Measurements from ENCODE around the gene RABEP1.

RABEP1 gene

DNA sequence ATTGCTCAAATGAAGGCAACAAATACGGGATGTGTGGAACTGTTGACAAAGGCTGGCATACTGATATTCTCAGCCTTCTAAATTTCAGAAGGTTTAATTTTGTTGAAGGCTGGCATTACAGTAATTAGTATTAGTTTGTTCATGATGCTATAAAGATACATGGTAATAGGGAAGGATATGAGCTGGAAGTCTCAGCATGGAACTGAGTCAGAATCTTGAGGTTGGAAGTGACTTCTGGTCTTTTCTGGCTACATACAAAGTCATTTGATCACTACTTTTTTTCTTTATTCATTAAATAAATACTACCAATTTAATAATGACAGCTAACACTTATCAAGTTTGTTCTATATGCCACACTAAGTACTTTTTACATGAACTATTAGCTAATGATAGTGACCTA lies 22.6 kb downstream of the RABEP1 start:
- Mint-ChIP-seq H3K4me3 (no peak overlapping the region), H3K27ac (no peak overlapping the region), H3K9me3 (no peaks in the 10 kb centered on the region), H3K27me3 (ENCODE audit: low read depth) (no peaks in the 10 kb centered on the region), H3K36me3 (ENCODE audit: low read depth) (peaks cover 13% of the 10 kb centered on the region), H3K4me1 (ENCODE audit: low read depth) (peaks cover 10% of the 10 kb centered on the region)

DNA sequence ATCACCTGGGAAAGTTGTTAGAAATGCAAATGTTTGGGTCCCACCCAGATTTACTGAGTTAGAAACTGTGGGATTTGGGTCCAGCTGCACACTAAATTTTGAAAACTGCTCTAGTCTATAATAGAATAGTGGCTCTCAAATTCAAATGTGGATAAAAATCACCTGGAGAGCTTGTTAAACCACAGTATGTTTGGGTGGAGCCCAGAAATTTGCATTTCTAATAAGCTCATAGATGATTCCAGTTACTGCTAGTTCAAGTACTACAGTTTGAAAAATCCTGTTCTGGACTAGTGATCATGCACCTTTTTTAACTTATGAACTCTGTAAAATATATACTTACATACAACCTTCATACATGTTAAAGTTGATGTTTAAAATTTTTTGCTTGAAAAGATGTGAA lies 27.8 kb downstream of the RABEP1 start:
- H3K36me3 Mint-ChIP-seq (ENCODE audit: low read depth), result peaks cover 29% of the 10 kb centered on the region
- H3K27ac Mint-ChIP-seq, result no peak overlapping the region
- H3K27me3 Mint-ChIP-seq (ENCODE audit: low read depth), result no peaks in the 10 kb centered on the region
- no peaks in the 10 kb centered on the region for H3K9me3 Mint-ChIP-seq
- no peak overlapping the region for H3K4me3 Mint-ChIP-seq
- H3K4me1 Mint-ChIP-seq (ENCODE audit: low read depth), result peaks cover 14% of the 10 kb centered on the region

GRCh38 chr17:5325851-5326250 lies 43.8 kb downstream of the RABEP1 start:
- H3K4me1 Mint-ChIP-seq (ENCODE audit: low read depth), result peaks cover 9% of the 10 kb centered on the region
- H3K27ac Mint-ChIP-seq, result no peak overlapping the region

DNA sequence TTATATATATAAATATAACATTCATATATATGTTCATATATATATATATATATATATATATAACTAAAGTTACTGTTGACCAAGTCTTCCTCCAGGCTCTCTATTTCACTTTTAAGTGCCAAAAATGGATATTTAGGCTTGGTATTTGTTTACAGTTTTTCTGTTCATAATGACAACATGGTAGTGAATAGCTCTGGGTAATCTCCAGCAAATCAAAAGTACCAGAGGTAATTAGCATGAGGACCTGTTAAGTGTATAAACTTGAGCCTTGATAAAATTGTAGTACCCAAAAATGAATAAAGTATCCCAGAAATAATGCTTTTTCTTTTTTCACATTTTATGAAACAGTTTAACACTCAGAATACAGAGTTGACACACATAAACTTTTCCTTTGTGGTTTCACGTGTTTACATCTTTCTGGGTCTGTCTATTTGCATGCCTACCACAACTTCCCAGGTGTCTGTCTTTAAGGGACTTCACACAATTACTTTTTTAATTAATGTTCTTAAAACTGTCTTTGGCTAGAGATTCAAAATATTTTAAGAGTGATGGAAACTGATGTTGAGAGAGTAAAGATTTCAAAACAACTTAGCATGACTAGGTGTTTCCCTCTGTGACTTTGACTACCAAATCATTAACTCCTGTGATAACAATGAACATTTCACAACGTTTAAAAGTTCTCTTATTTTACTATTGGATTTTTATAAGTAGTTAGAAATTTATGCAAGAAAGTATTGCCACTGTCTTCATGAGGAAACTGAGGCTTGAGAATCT lies 47.9 kb downstream of the RABEP1 start:
- H3K4me1 Mint-ChIP-seq (ENCODE audit: low read depth), result peaks cover 15% of the 10 kb centered on the region
- peaks cover 12% of the 10 kb centered on the region for H3K36me3 Mint-ChIP-seq (ENCODE audit: low read depth)
- H3K27me3 Mint-ChIP-seq (ENCODE audit: low read depth), result no peaks in the 10 kb centered on the region
- H3K27ac Mint-ChIP-seq, result peak overlapping the region; percentile 63
- H3K9me3 Mint-ChIP-seq, result no peaks in the 10 kb centered on the region
- H3K4me3 Mint-ChIP-seq, result no peak overlapping the region

More at GRCh38 chr17:5325851-5326250, 43.8 kb downstream of the RABEP1 start:
- H3K36me3 Mint-ChIP-seq (ENCODE audit: low read depth), result peaks cover 9% of the 10 kb centered on the region
- H3K27me3 Mint-ChIP-seq (ENCODE audit: low read depth), result no peaks in the 10 kb centered on the region
- peaks cover 6% of the 10 kb centered on the region for H3K9me3 Mint-ChIP-seq
- no peak overlapping the region for H3K4me3 Mint-ChIP-seq

DNA sequence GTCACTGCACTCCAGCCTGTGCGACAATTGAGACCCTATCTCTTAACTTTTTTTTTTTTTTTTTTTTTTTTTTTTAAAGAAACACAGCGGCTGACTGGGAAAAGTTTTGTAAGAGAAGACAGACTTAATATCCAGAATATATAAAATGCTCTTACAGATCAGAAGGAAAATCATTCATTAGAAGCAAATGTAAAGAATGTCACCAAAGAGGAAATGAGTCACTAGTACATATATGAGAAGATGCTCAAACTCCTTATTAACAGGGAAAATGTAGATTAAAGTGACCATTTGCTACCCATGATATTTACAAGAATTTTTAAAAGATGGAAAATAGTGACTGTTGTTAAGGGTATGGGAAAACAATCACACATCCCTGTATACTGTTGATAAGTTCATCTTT lies 48.9 kb downstream of the RABEP1 start:
- Mint-ChIP-seq H3K27me3 (ENCODE audit: low read depth) (no peaks in the 10 kb centered on the region), H3K36me3 (ENCODE audit: low read depth) (peaks cover 17% of the 10 kb centered on the region), H3K4me3 (no peak overlapping the region), H3K27ac (no peak overlapping the region), H3K9me3 (no peaks in the 10 kb centered on the region), H3K4me1 (ENCODE audit: low read depth) (peaks cover 19% of the 10 kb centered on the region)

DNA sequence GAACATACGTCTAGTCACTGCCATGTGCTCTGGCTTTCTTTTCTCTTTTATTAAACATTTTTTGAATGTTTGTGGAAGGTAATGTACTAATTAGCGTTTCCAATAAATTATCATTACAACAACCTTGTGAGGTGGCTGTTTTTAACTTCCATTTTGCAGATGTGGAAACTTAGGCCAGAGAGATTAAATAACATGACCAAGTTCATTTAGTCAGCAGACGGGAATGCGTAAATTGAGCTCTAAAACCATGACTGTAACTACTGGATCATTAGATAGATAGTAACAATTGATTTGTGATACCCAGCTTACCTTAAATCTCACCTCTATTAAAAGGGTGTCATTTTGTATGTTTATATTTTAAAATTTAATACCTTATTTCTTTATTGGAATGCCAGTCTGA lies 49.4 kb downstream of the RABEP1 start:
- Mint-ChIP-seq H3K27ac (no peak overlapping the region), H3K9me3 (no peaks in the 10 kb centered on the region), H3K4me3 (no peak overlapping the region)

GRCh38 chr17:5344914-5345313 lies 62.8 kb downstream of the RABEP1 start:
- H3K27ac Mint-ChIP-seq, result no peak overlapping the region
- H3K4me1 Mint-ChIP-seq (ENCODE audit: low read depth), result no peaks in the 10 kb centered on the region
- peaks cover 11% of the 10 kb centered on the region for H3K36me3 Mint-ChIP-seq (ENCODE audit: low read depth)
- H3K9me3 Mint-ChIP-seq, result no peaks in the 10 kb centered on the region
- no peak overlapping the region for H3K4me3 Mint-ChIP-seq
- H3K27me3 Mint-ChIP-seq (ENCODE audit: low read depth), result no peaks in the 10 kb centered on the region

More for the DNA sequence above, 49.4 kb downstream of the RABEP1 start:
- Mint-ChIP-seq H3K36me3 (ENCODE audit: low read depth) (peaks cover 17% of the 10 kb centered on the region), H3K27me3 (ENCODE audit: low read depth) (no peaks in the 10 kb centered on the region), H3K4me1 (ENCODE audit: low read depth) (peaks cover 19% of the 10 kb centered on the region)

DNA sequence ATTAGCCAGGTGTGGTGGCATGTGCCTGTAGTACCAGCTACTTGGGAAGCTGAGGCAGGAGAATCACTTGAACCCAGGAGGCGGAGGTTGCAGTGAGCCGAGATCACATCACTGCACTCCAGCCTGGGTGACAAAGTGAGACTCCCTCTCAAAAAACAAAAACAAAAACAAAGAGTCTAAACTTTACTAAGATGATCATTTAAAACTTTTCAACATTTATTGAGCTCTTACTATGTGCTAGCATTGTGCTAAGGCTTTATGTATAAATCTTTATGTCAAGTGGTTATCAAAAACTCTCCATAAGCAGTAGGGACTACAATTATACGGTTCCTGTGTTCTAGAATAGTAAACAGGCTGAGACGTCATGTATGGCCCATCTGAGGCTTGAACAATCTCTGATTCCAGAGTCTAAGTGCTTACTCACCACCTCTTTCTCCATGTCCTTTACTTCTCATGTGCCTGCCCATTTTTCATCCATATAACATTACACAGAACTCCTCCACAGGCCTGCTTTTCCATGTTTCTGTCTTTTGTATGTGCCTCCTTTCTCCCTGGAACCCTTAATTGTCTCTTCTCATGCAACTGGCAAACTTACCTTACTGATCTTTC lies 70.7 kb downstream of the RABEP1 start:
- Mint-ChIP-seq H3K36me3 (ENCODE audit: low read depth) (peaks cover 24% of the 10 kb centered on the region), H3K27ac (no peak overlapping the region)

GRCh38 chr17:5354310-5354709 lies 72.2 kb downstream of the RABEP1 start:
- Mint-ChIP-seq H3K4me3 (no peak overlapping the region), H3K9me3 (no peaks in the 10 kb centered on the region), H3K36me3 (ENCODE audit: low read depth) (peaks cover 19% of the 10 kb centered on the region), H3K4me1 (ENCODE audit: low read depth) (no peaks in the 10 kb centered on the region), H3K27me3 (ENCODE audit: low read depth) (no peaks in the 10 kb centered on the region), H3K27ac (no peak overlapping the region)

More for the DNA sequence above, 70.7 kb downstream of the RABEP1 start:
- Mint-ChIP-seq H3K4me1 (ENCODE audit: low read depth) (no peaks in the 10 kb centered on the region), H3K27me3 (ENCODE audit: low read depth) (no peaks in the 10 kb centered on the region), H3K9me3 (no peaks in the 10 kb centered on the region), H3K4me3 (no peak overlapping the region)

DNA sequence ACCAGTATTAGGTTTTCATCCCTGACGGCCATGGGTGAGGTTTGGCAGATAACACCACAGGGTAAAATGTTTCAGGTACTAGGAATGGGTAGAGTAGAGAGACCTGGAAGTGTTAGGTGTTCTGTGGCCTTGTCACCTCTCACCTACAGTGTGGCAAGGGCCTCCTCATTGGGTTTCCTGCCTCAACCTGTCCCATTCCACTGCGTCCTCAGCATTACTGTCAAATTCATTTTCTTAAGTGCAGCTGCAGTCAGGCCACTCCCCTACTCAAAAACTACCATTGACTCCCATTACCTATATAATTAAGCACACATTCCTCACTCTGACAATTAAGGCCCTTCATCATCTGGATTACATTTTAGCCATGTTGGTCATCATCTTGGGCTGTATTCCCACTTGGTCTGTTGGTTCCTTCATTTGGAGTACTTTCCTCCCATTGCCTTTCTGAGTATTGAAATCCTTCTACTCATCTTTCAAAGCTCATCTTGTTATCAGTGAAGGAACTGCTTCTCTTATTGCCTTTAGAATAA lies 72.9 kb downstream of the RABEP1 start:
- Mint-ChIP-seq H3K27me3 (ENCODE audit: low read depth) (no peaks in the 10 kb centered on the region), H3K36me3 (ENCODE audit: low read depth) (peaks cover 19% of the 10 kb centered on the region), H3K4me3 (no peak overlapping the region), H3K4me1 (ENCODE audit: low read depth) (no peaks in the 10 kb centered on the region), H3K27ac (no peak overlapping the region), H3K9me3 (no peaks in the 10 kb centered on the region)

DNA sequence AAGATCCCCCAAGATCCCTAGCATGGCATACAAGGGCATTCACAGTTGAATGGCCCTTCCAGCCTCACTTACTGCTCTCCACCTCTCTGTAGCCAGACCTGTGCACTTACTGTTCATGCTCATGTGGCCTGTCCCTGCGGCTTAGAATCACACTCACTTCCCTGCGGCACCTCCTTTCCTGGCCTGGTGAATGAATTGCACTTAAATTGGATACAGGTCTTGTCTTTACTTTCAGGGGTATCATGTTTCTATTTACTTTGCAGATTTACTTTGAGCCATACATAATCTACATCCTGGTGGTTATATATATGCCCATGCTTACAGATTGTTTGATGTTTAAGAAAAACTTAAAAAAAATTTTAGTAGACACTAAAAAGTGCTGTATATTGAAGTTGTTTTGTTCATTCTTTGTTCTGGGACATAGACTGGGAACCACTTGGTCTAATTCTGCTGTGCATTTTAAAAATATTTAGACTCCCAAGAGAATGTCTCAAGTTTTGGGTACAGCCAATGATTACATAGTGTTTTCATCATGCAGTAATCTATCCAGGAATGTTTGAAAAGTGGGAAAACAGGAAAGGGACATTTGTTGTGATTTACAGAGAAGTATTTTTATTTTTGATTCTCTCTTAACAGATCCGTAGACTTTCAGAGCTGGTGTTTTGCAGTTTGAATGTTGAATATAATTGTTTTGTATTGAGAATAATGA lies 73.5 kb downstream of the RABEP1 start:
- H3K27me3 Mint-ChIP-seq (ENCODE audit: low read depth), result no peaks in the 10 kb centered on the region
- H3K9me3 Mint-ChIP-seq, result no peaks in the 10 kb centered on the region
- H3K4me3 Mint-ChIP-seq, result no peak overlapping the region
- H3K4me1 Mint-ChIP-seq (ENCODE audit: low read depth), result no peaks in the 10 kb centered on the region
- no peak overlapping the region for H3K27ac Mint-ChIP-seq
- H3K36me3 Mint-ChIP-seq (ENCODE audit: low read depth), result peaks cover 20% of the 10 kb centered on the region

DNA sequence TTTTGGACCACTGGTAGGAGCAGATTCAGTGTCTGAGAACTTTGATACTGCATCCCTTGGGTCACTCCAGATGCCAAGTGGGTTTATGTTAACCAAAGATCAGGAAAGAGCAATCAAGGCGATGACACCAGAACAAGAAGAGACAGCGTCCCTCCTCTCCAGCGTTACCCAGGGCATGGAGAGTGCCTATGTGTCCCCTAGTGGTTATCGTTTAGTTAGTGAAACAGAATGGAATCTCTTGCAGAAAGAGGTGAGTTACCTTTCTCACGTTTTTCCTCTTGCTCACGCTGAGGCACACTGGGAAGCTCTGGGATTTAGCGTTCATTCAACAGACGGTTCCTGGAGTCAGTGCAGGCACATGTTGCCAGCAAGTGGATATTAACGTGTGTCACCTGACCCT lies 79.3 kb downstream of the RABEP1 start:
- Mint-ChIP-seq H3K9me3 (no peaks in the 10 kb centered on the region), H3K27ac (no peak overlapping the region), H3K27me3 (ENCODE audit: low read depth) (no peaks in the 10 kb centered on the region), H3K4me1 (ENCODE audit: low read depth) (no peaks in the 10 kb centered on the region), H3K4me3 (no peak overlapping the region), H3K36me3 (ENCODE audit: low read depth) (peaks cover 28% of the 10 kb centered on the region)

DNA sequence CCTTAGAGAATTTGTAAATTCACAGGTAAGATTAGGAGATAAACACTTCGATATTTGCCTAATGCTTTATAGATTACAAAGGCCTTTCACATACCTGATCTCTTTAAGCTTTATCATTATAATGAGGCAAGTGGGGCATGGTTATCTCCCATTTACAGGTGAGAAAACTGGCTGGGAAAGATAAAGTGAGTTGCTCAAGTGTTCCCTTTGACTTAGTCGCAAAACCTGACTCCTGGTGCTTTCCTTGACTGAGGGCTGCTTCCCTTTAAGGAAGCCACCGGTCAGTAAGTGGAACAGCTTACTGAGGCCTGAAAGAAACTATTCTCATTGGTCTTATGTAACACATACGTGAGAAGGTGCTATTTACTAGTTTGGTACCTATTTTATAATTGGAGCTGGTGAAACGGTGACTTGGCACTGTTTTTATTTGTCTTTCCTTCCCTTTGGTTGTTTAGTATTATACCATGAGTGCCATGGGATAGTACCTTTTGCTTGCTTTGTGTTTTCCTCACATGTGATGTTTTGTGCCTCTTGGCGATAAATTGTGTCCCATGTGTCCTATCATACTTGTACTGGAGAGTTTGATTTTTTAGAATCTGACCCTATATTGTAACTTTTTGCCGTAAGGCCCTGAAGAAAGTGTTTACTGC lies 80.2 kb downstream of the RABEP1 start:
- no peak overlapping the region for H3K4me3 Mint-ChIP-seq
- H3K27ac Mint-ChIP-seq, result no peak overlapping the region
- H3K4me1 Mint-ChIP-seq (ENCODE audit: low read depth), result no peaks in the 10 kb centered on the region
- no peaks in the 10 kb centered on the region for H3K27me3 Mint-ChIP-seq (ENCODE audit: low read depth)
- H3K9me3 Mint-ChIP-seq, result no peaks in the 10 kb centered on the region
- H3K36me3 Mint-ChIP-seq (ENCODE audit: low read depth), result peaks cover 28% of the 10 kb centered on the region

GRCh38 chr17:5364156-5364555 lies 82.1 kb downstream of the RABEP1 start:
- Mint-ChIP-seq H3K9me3 (no peaks in the 10 kb centered on the region), H3K36me3 (ENCODE audit: low read depth) (peaks cover 31% of the 10 kb centered on the region), H3K27ac (no peak overlapping the region), H3K4me3 (no peak overlapping the region), H3K4me1 (ENCODE audit: low read depth) (no peaks in the 10 kb centered on the region), H3K27me3 (ENCODE audit: low read depth) (no peaks in the 10 kb centered on the region)
